Neural progenitor cell (in vitro differentiated cells): Measurements from ENCODE around the gene ZMIZ2. TPM values are rescaled to one million over a fixed set of nuclear protein-coding genes. Genes with fewer than 3 reads are reported as not detected.
"Not testable (repeated sequence)": the region's sequence is repeated elsewhere in the genome, so short reads cannot be mapped to it uniquely, and the experiment has no call there.

Experiments
- DNase-seq: peaks from one replicate; pipeline ENCODE4 v3.0.0-alpha.2; 2016; ENCODE audit warnings: low spot score
- H2AFZ ChIP-seq: fragments of 200-600 bp; sonication (generic); replicated peaks from 2 replicates; pipeline ENCODE4 v1.6.1; 2016; ENCODE audit warnings: antibody characterized with exemption
- H3F3A ChIP-seq: fragments of 200-600 bp; sonication (generic); 2 replicates; pipeline ENCODE4 v1.6.1; 2016; ENCODE audit warnings: antibody characterized with exemption, low read depth
- H3K27ac ChIP-seq: fragments of 200-600 bp; sonication (generic); 2 replicates; pipeline ENCODE4 v1.5.1; 2016; ENCODE audit warnings: mild to moderate bottlenecking
- H3K27me3 ChIP-seq: fragments of 200-600 bp; sonication (generic); 2 replicates; pipeline ENCODE4 v1.6.1; 2016; ENCODE audit warnings: mild to moderate bottlenecking, moderate library complexity
- H3K36me3 ChIP-seq: fragments of 200-600 bp; sonication (generic); 2 replicates; pipeline ENCODE4 v1.5.1; 2016
- H3K4me1 ChIP-seq: fragments of 200-600 bp; sonication (generic); 2 replicates; pipeline ENCODE4 v1.6.1; 2016; ENCODE audit warnings: mixed run types
- H3K4me2 ChIP-seq: fragments of 200-600 bp; sonication (generic); 2 replicates; pipeline ENCODE4 v1.6.1; 2016
- H3K4me3 ChIP-seq: fragments of 200-600 bp; sonication (generic); 2 replicates; pipeline ENCODE4 v1.5.1; 2016
- H3K79me2 ChIP-seq: fragments of 200-600 bp; sonication (generic); 2 replicates; pipeline ENCODE4 v1.6.1; 2016; ENCODE audit warnings: low read depth
- H3K9ac ChIP-seq: fragments of 200-600 bp; sonication (generic); 2 replicates; pipeline ENCODE4 v1.6.1; 2016
- H3K9me3 ChIP-seq: fragments of 200-600 bp; sonication (generic); 2 replicates; pipeline ENCODE4 v1.5.1; 2016; ENCODE audit warnings: low read depth
- H4K20me1 ChIP-seq: fragments of 200-600 bp; sonication (generic); 2 replicates; pipeline ENCODE4 v1.6.1; 2016; ENCODE audit warnings: low read depth
- H3K27ac Mint-ChIP-seq: 3 replicates; pipeline ENCODE4 v1.8.0; 2021; ENCODE audit warnings: mixed read lengths
- H3K27me3 Mint-ChIP-seq: 2 replicates; pipeline ENCODE4 v1.8.0; 2022; ENCODE audit warnings: low read depth, mild to moderate bottlenecking, inconsistent platforms, moderate library complexity, mixed read lengths; ENCODE audit not compliant: insufficient read depth
- H3K36me3 Mint-ChIP-seq: 3 replicates; pipeline ENCODE4 v1.8.0; 2021; ENCODE audit warnings: mixed read lengths
- H3K4me1 Mint-ChIP-seq: 3 replicates; pipeline ENCODE4 v1.8.0; 2021; ENCODE audit warnings: mixed read lengths
- H3K4me3 Mint-ChIP-seq: 3 replicates; pipeline ENCODE4 v1.8.0; 2021; ENCODE audit warnings: mild to moderate bottlenecking, moderate library complexity, mixed read lengths
- H3K9me3 Mint-ChIP-seq: 3 replicates; pipeline ENCODE4 v1.8.0; 2020; ENCODE audit warnings: mixed read lengths
- CTCF ChIP-seq: fragments of 200-600 bp; sonication (generic); IDR thresholded peaks from 2 replicates; pipeline ENCODE4 v1.5.1; 2017; ENCODE audit warnings: antibody characterized with exemption, mild to moderate bottlenecking
- EZH2 ChIP-seq: fragments of 200-600 bp; sonication (generic); IDR thresholded peaks from 2 replicates; pipeline ENCODE4 v1.6.1; 2017; ENCODE audit warnings: antibody characterized with exemption, mild to moderate bottlenecking, moderate library complexity
- EZH2phosphoT487 ChIP-seq: fragments of 200-600 bp; sonication (generic); IDR thresholded peaks from 2 replicates; pipeline ENCODE4 v1.6.1; 2017; ENCODE audit warnings: antibody characterized with exemption
- total RNA-seq: library from RNA; depleted of rRNA; stranded (reverse); fragments of >200 nt; gene quantifications from 2 replicates; pipeline ENCODE4 v1.2.3, GENCODE V29; 2015; ENCODE audit warnings: low replicate concordance

The ZMIZ2 gene
- total RNA-seq, 1 donor from 2014 or later = 7.6 TPM

- peaks cover 7% of the 10 kb centered on the region for H3K27me3 Mint-ChIP-seq
These were observed 21.3 kb upstream of the ZMIZ2 start for GRCh38 chr7:44727158-44727936.

GRCh38 chr7:44727937-44728262, 20.7 kb upstream of the ZMIZ2 start:
- Histone ChIP-seq H3K9ac (no peak overlapping the region), H3K79me2 (no peaks in the 10 kb centered on the region), H3K4me3 (no peak overlapping the region), H3F3A (no peaks in the 10 kb centered on the region), H3K36me3 (no peaks in the 10 kb centered on the region), H4K20me1 (no peaks in the 10 kb centered on the region), H3K4me1 (no peaks in the 10 kb centered on the region), H3K9me3 (no peaks in the 10 kb centered on the region), H3K27ac (no peak overlapping the region), H3K27me3 (no peaks in the 10 kb centered on the region), H3K4me2 (no peak overlapping the region), H2AFZ (no peak overlapping the region)
- Mint-ChIP-seq H3K4me3 (no peak overlapping the region), H3K36me3 (no peaks in the 10 kb centered on the region), H3K4me1 (no peaks in the 10 kb centered on the region), H3K27me3 (peaks cover 7% of the 10 kb centered on the region), H3K27ac (no peak overlapping the region), H3K9me3 (peaks cover 3% of the 10 kb centered on the region)
- no peak for DNase-seq
- TF ChIP-seq CTCF = no peak
- no peak for TF ChIP-seq EZH2phosphoT487
- no peak for TF ChIP-seq EZH2

More at GRCh38 chr7:44727158-44727936, 21.3 kb upstream of the ZMIZ2 start:
- no peak for DNase-seq
- no peak for TF ChIP-seq CTCF
- TF ChIP-seq EZH2 = no peak
- Mint-ChIP-seq H3K4me3 (no peak overlapping the region), H3K27ac (no peak overlapping the region), H3K9me3 (peaks cover 3% of the 10 kb centered on the region), H3K4me1 (no peaks in the 10 kb centered on the region), H3K36me3 (no peaks in the 10 kb centered on the region)
- H3K9ac ChIP-seq = no peak overlapping the region
- no peaks in the 10 kb centered on the region for H3K27me3 ChIP-seq
- H3K4me3 ChIP-seq = no peak overlapping the region
- H3K4me2 ChIP-seq = no peak overlapping the region
- H3K4me1 ChIP-seq = no peaks in the 10 kb centered on the region
- no peak overlapping the region for H2AFZ ChIP-seq
- no peak overlapping the region for H3K27ac ChIP-seq
- no peaks in the 10 kb centered on the region for H3K36me3 ChIP-seq
- H3F3A ChIP-seq = no peaks in the 10 kb centered on the region
- no peaks in the 10 kb centered on the region for H3K79me2 ChIP-seq
- no peaks in the 10 kb centered on the region for H3K9me3 ChIP-seq
- no peaks in the 10 kb centered on the region for H4K20me1 ChIP-seq

GRCh38 chr7:44729949-44730590, 18.6 kb upstream of the ZMIZ2 start:
- no peak overlapping the region for H3K9ac ChIP-seq
- H3K4me2 ChIP-seq = no peak overlapping the region
- H3K27ac Mint-ChIP-seq = no peak overlapping the region
- no peaks in the 10 kb centered on the region for H3K36me3 Mint-ChIP-seq
- H3K27ac ChIP-seq = no peak overlapping the region
- H3K27me3 Mint-ChIP-seq = peaks cover 7% of the 10 kb centered on the region
- no peaks in the 10 kb centered on the region for H3K4me1 ChIP-seq
- no peaks in the 10 kb centered on the region for H3K27me3 ChIP-seq
- H3K4me3 ChIP-seq = no peak overlapping the region
- no peaks in the 10 kb centered on the region for H3K36me3 ChIP-seq
- no peaks in the 10 kb centered on the region for H3K4me1 Mint-ChIP-seq
- H3K9me3 ChIP-seq = no peaks in the 10 kb centered on the region
- TF ChIP-seq EZH2 (no peak), CTCF (no peak), EZH2phosphoT487 (no peak)
- H3K9me3 Mint-ChIP-seq = peaks cover 3% of the 10 kb centered on the region
- no peak overlapping the region for H3K4me3 Mint-ChIP-seq
- H3K79me2 ChIP-seq = no peaks in the 10 kb centered on the region
- no peaks in the 10 kb centered on the region for H4K20me1 ChIP-seq
- no peaks in the 10 kb centered on the region for H3F3A ChIP-seq
- H2AFZ ChIP-seq = no peak overlapping the region
- DNase-seq = no peak

GRCh38 chr7:44732971-44733370, 15.7 kb upstream of the ZMIZ2 start:
- H2AFZ ChIP-seq, H3K27ac Mint-ChIP-seq, H3K36me3 ChIP-seq, H3K9ac ChIP-seq, H3K27me3 ChIP-seq, H3F3A ChIP-seq, H3K4me1 Mint-ChIP-seq, H3K9me3 ChIP-seq, H3K4me1 ChIP-seq, H3K27me3 Mint-ChIP-seq, DNase-seq, H3K36me3 Mint-ChIP-seq, H3K4me2 ChIP-seq, H3K4me3 Mint-ChIP-seq, H3K9me3 Mint-ChIP-seq, H4K20me1 ChIP-seq, H3K79me2 ChIP-seq, H3K4me3 ChIP-seq, H3K27ac ChIP-seq: not testable (repeated sequence)
